CD14-positive monocyte (primary cell): Measurements from ENCODE around the gene RPTOR. TPM values are rescaled to one million over a fixed set of nuclear protein-coding genes. Genes with fewer than 3 reads are reported as not detected.

Experiments
- DNase-seq, 3 donors: peaks; one replicate each; pipeline ENCODE4 v3.0.0-alpha.2; 2011 to 2022
- H2AFZ ChIP-seq: 2 replicates; pipeline ENCODE4 v1.6.0; 2012; ENCODE audit warnings: mild to moderate bottlenecking, low read depth, low read length, inconsistent platforms; ENCODE audit not compliant: insufficient read depth, poor library complexity, severe bottlenecking
- H3K27ac ChIP-seq, 2 donors: 1 replicate in 1 of 2; 2 replicates in 1 of 2; pipeline ENCODE4 v1.5.1; 2012 to 2013; ENCODE audit warnings: low read length in 2 of 2, control low read depth in 1 of 2, inconsistent platforms in 1 of 2, low read depth in 1 of 2, mild to moderate bottlenecking in 1 of 2
- H3K27me3 ChIP-seq, 2 donors: one replicate each; pipeline versions ENCODE4 v1.6.0 to v1.6.1; 2011 to 2013; ENCODE audit warnings: low read length in 2 of 2; ENCODE audit not compliant: control insufficient read depth in 2 of 2, insufficient read depth in 2 of 2
- H3K36me3 ChIP-seq, 2 donors: replicated peaks in 1 of 2; 1 replicate in 1 of 2; 2 replicates in 1 of 2; pipeline versions ENCODE4 v1.5.1 to v1.6.1; 2012 to 2013; ENCODE audit warnings: low read length in 2 of 2, control low read depth in 1 of 2, inconsistent platforms in 1 of 2, mild to moderate bottlenecking in 1 of 2; ENCODE audit not compliant: insufficient read depth in 2 of 2, control insufficient read depth in 1 of 2
- H3K4me1 ChIP-seq, 2 donors: 1 replicate in 1 of 2; 2 replicates in 1 of 2; pipeline versions ENCODE4 v1.5.1 to v1.6.1; 2012 to 2013; ENCODE audit warnings: low read length in 2 of 2, control low read depth in 1 of 2, inconsistent platforms in 1 of 2, mild to moderate bottlenecking in 1 of 2, moderate library complexity in 1 of 2; ENCODE audit not compliant: insufficient read depth in 2 of 2, control insufficient read depth in 1 of 2
- H3K4me2 ChIP-seq: replicated peaks from 2 replicates; pipeline ENCODE3; 2012; ENCODE audit warnings: low read length, moderate library complexity, mild to moderate bottlenecking; ENCODE audit not compliant: poor library complexity, severe bottlenecking; ENCODE audit errors: extremely low read depth
- H3K4me3 ChIP-seq, 3 experiments: fragments of 200-600 bp in 1 of 3; sonication (generic) in 1 of 3; replicated peaks in 1 of 3; 1 replicate in 2 of 3; 2 replicates in 1 of 3; pipeline ENCODE4 v1.5.1; 2011 to 2013; ENCODE audit warnings: low read length in 3 of 3, mild to moderate bottlenecking in 3 of 3, control low read depth in 2 of 3, low read depth in 2 of 3, inconsistent platforms in 1 of 3, moderate library complexity in 1 of 3
- H3K79me2 ChIP-seq: 2 replicates; pipeline ENCODE4 v1.6.0; 2012; ENCODE audit warnings: mild to moderate bottlenecking, control low read depth, inconsistent platforms, low read length, moderate library complexity; ENCODE audit not compliant: insufficient read depth
- H3K9ac ChIP-seq: 2 replicates; pipeline ENCODE4 v1.6.0; 2017; ENCODE audit warnings: low read length, mild to moderate bottlenecking; ENCODE audit not compliant: insufficient read depth, poor library complexity, severe bottlenecking
- H3K9me3 ChIP-seq, 2 donors: replicated peaks in 1 of 2; 1 replicate in 1 of 2; 2 replicates in 1 of 2; pipeline versions ENCODE4 v1.5.1 to v1.6.1; 2012 to 2013; ENCODE audit warnings: low read length in 2 of 2, control low read depth in 1 of 2; ENCODE audit not compliant: control insufficient read depth in 1 of 2, insufficient read depth in 1 of 2
- H4K20me1 ChIP-seq: 2 replicates; pipeline ENCODE4 v1.6.0; 2012; ENCODE audit warnings: mild to moderate bottlenecking, low read length, control low read depth, moderate library complexity; ENCODE audit not compliant: insufficient read depth
- H3K27ac Mint-ChIP-seq, 7 donors: one replicate each; pipeline ENCODE4 v1.8.0; 2020; ENCODE audit warnings: mild to moderate bottlenecking in 7 of 7, mixed read lengths in 7 of 7, moderate library complexity in 6 of 7, inconsistent platforms in 2 of 7
- H3K27me3 Mint-ChIP-seq, 3 donors: one replicate each; pipeline ENCODE4 v1.8.0; 2021 to 2022; ENCODE audit warnings: low read depth in 3 of 3, mild to moderate bottlenecking in 3 of 3, mixed read lengths in 3 of 3, moderate library complexity in 3 of 3, inconsistent platforms in 1 of 3
- H3K36me3 Mint-ChIP-seq, 2 donors: one replicate each; pipeline ENCODE4 v1.8.0; 2020; ENCODE audit warnings: mixed read lengths in 2 of 2, inconsistent platforms in 1 of 2, mild to moderate bottlenecking in 1 of 2
- H3K4me1 Mint-ChIP-seq: one replicate; pipeline ENCODE4 v1.8.0; 2020; ENCODE audit warnings: mild to moderate bottlenecking, mixed read lengths
- H3K4me3 Mint-ChIP-seq, 2 donors: one replicate each; pipeline ENCODE4 v1.8.0; 2020; ENCODE audit warnings: mild to moderate bottlenecking in 2 of 2, mixed read lengths in 2 of 2, moderate library complexity in 1 of 2
- H3K9me3 Mint-ChIP-seq, 7 donors: one replicate each; pipeline ENCODE4 v1.8.0; 2020 to 2022; ENCODE audit warnings: mixed read lengths in 7 of 7, mild to moderate bottlenecking in 6 of 7, moderate library complexity in 6 of 7, inconsistent platforms in 2 of 7
- CTCF ChIP-seq: fragments of 200-600 bp; IDR thresholded peaks from one replicate; pipeline ENCODE4 v1.8.0; 2022; ENCODE audit warnings: antibody characterized with exemption, mild to moderate bottlenecking
- WGBS: methylation state at CpG from one replicate; pipeline ENCODE4 v1.1.5; 2013; ENCODE audit warnings: missing lambda C conversion rate; ENCODE audit not compliant: insufficient coverage; 5-methylcytosine and 5-hydroxymethylcytosine counted together
- intact Hi-C, 2 donors: fragments of 100-400 bp; cut with micrococcal nuclease; formaldehyde crosslinking; loops; one replicate each; pipeline versions ENCODE4 v1.15.0 to v1.15.1; 2023
- polyA plus RNA-seq, 3 donors: library from polyadenylated mRNA; depleted of rRNA in 1 of 3; unstranded in 2 of 3; stranded (reverse) in 1 of 3; fragments of 300-500 nt in 2 of 3; fragments of >200 nt in 1 of 3; fragmentation: Illumina TruSeq in 2 of 3; gene quantifications; 1 replicate in 2 of 3; 2 replicates in 1 of 3; pipeline ENCODE4 v1.2.3, GENCODE V29; 2012 to 2021

Gene RPTOR
- polyA plus RNA-seq, 3 donors: 1.1 to 8.7 (median 2.6) TPM

DNA sequence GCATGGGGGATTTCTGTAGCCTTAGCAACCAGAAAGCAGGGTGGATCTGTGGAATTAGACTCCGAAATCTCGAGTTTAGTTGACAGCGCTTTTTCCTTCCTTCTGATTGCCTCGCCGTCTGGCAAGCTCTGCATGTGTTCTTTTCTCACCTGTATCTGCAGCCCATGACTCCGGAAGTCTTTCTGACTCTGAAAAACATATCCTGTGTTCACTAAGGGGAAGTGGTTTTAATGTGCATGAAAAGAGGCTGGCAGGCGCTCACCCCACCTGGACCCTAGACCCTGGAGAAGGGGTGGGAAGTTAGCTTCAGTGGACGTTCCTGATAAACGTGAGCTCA lies 158.5 kb downstream of the RPTOR start:
- Histone ChIP-seq H2AFZ (no peak overlapping the region), H3K9me3 (no peaks in the 10 kb centered on the region), H4K20me1 (peaks cover 61% of the 10 kb centered on the region), H3K27ac (no peak overlapping the region), H3K36me3 (no peaks in the 10 kb centered on the region), H3K9ac (no peak overlapping the region), H3K4me1 (peaks cover 20 to 35% of the 10 kb centered on the region in 2 donors), H3K27me3 (no peaks in the 10 kb centered on the region), H3K79me2 (peaks cover 11% of the 10 kb centered on the region), H3K4me2 (no peak overlapping the region), H3K4me3 (no peak overlapping the region)
- WGBS: 15% methylated on average over 4 of the region's 9 CpGs
- H3K27ac Mint-ChIP-seq: peak overlapping the region in 1 of 7 donors; percentile 46
- H3K4me3 Mint-ChIP-seq: no peak overlapping the region
- H3K4me1 Mint-ChIP-seq: peaks cover 44% of the 10 kb centered on the region
- no peak for TF ChIP-seq CTCF
- no peak for DNase-seq
- intact Hi-C loops: no loop called here
- H3K9me3 Mint-ChIP-seq: peaks cover 0 to 7% (median 1%) of the 10 kb centered on the region in 7 donors
- H3K27me3 Mint-ChIP-seq: peaks cover 0 to 6% (median 0%) of the 10 kb centered on the region in 3 donors
- H3K36me3 Mint-ChIP-seq: peaks cover 0 to 5% of the 10 kb centered on the region in 2 donors

- Histone ChIP-seq H3K4me2 (peak overlapping the region; percentile 56), H4K20me1 (peaks cover 57% of the 10 kb centered on the region), H3K9me3 (no peaks in the 10 kb centered on the region), H3K4me1 (peaks cover 32 to 48% of the 10 kb centered on the region in 2 donors), H3K9ac (peak overlapping the region; percentile 22), H2AFZ (no peak overlapping the region), H3K27me3 (no peaks in the 10 kb centered on the region), H3K79me2 (peaks cover 11% of the 10 kb centered on the region), H3K4me3 (peak overlapping the region in 1 of 3 experiments; percentile 26), H3K36me3 (no peaks in the 10 kb centered on the region), H3K27ac (peak overlapping the region in 1 of 2 donors; percentile 58)
- intact Hi-C loops: no loop called here
- Mint-ChIP-seq H3K27ac (peak overlapping the region in 4 of 7 donors; percentile 12 to 65 (median 32)), H3K27me3 (peaks cover 0 to 6% (median 0%) of the 10 kb centered on the region in 3 donors), H3K4me3 (no peak overlapping the region), H3K9me3 (peaks cover 0 to 7% (median 1%) of the 10 kb centered on the region in 7 donors), H3K4me1 (peaks cover 57% of the 10 kb centered on the region), H3K36me3 (peaks cover 10 to 11% of the 10 kb centered on the region in 2 donors)
- DNase-seq: peak in 1 of 3 donors; percentile 8
- 60% methylated on average over 1 of the region's 3 CpGs for WGBS
- TF ChIP-seq CTCF: no peak
These were observed 159.8 kb downstream of the RPTOR start for GRCh38 chr17:80704381-80704819.
